WERI-Rb-1 (cell line): ENCODE data around the gene TCF15.

Experiments
- DNase-seq: peaks from one replicate; pipeline ENCODE4 v3.0.0-alpha.2; 2020
- H3K27ac ChIP-seq: fragments of 250-450 bp; sonication (Bioruptor Pico); 2 replicates; pipeline ENCODE4 v1.5.1; 2020; ENCODE audit warnings: mild to moderate bottlenecking, moderate library complexity
- H3K27me3 ChIP-seq: fragments of 250-450 bp; sonication (Bioruptor Pico); 2 replicates; pipeline ENCODE4 v1.5.1; 2021; ENCODE audit warnings: mild to moderate bottlenecking, low read depth, moderate library complexity; ENCODE audit not compliant: insufficient read depth, severe bottlenecking
- H3K36me3 ChIP-seq: fragments of 250-450 bp; sonication (Bioruptor Pico); 2 replicates; pipeline ENCODE4 v1.5.1; 2020; ENCODE audit warnings: mild to moderate bottlenecking, moderate library complexity
- H3K4me3 ChIP-seq: 2 replicates; pipeline ENCODE4 v1.5.1; 2011; ENCODE audit warnings: low read depth, mild to moderate bottlenecking, control low read depth, low read length
- H3K9me3 ChIP-seq: fragments of 250-450 bp; sonication (Bioruptor Pico); 2 replicates; pipeline ENCODE4 v1.5.1; 2021; ENCODE audit warnings: mild to moderate bottlenecking, moderate library complexity; ENCODE audit not compliant: severe bottlenecking
- CTCF ChIP-seq: IDR thresholded peaks from 2 replicates; pipeline ENCODE4 v1.5.1; 2011; ENCODE audit warnings: low read depth, mild to moderate bottlenecking, control low read depth, inconsistent platforms, low read length

Gene TCF15

DNA sequence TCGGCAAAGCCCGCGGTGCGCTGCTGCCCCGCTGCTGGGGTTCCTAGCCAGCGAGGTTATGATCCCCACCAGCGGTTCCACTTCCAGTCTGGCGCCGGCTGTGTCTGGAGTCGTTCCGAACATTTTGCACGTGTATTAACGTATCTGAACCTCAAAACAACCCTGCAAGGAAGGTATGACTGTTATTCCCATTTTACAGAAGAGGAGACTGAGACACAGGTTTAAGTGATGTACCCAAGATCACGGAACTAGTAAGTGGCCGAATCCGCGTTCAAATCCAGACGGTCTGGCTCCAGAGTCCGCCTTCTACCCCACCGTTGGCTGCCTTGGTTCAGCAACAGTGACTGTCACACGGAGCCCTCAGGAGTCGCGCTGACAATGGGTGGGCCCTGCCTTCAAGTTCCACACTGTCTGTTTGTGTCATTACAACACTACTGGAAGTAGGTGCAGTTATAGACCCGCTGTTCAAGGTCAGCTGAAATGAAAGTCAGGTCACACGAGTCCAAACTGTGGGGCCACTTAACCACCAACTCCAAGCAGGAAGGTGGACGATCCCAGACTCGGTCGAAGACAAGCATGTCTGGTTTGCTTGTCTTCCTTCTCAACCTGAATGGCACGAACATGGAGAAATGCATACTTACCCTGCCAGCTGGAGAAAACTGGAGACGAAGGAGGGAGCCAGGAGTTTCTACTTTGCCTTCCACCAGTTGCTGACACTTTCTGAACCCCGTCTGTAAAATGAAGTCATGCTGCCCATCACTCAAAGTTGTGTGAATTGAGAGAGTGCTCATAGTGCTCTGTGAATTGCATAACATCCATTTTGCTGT lies 43.7 kb upstream of the TCF15 start:
- Histone ChIP-seq H3K4me3 (peak overlapping the region; percentile 46), H3K27me3 (no peaks in the 10 kb centered on the region), H3K36me3 (peaks cover 18% of the 10 kb centered on the region), H3K9me3 (no peaks in the 10 kb centered on the region), H3K27ac (no peak overlapping the region)
- DNase-seq, result no peak
- no peak for TF ChIP-seq CTCF

GRCh38 chr20:653110-653589 lies 43.0 kb upstream of the TCF15 start, which contains the start of gene SRXN1:
SRXN1 (minus strand) TSS chr20:653200; CDS start chr20:653185, 15 bp downstream.
- Histone ChIP-seq H3K9me3 (no peaks in the 10 kb centered on the region), H3K36me3 (peaks cover 21% of the 10 kb centered on the region), H3K27ac (peak within 1 kb of the TSS; percentile 59), H3K27me3 (no peaks in the 10 kb centered on the region), H3K4me3 (peak within 1 kb of the TSS; percentile 51)
- peak; percentile 92 for DNase-seq
- TF ChIP-seq CTCF, result peak; percentile 79

DNA sequence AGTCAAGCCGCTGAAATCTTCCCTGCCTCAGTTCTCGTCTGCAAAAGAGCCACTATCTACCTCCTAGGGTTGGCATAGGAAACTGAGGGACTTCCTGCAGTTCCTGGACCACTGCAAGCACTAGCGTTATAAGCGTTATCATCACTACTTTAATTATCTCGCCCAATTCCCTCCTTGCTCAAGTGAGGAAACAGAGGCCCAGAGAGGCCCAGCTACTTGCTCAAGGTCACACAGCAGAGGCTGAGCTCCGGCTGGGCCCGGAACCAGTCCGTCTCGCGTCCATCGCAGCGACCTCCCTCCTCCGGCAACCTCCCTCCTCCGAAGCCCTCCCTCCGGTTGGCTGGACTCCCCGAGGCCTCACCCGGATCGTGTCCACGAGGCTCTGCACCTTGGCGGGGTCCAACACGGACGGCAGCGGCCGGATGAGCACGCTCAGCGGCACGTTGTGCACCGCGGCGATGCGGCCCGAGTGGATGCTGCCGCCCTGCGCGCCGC lies 42.6 kb upstream of the TCF15 start:
- TF ChIP-seq CTCF, result no peak
- H3K27ac ChIP-seq, result peak overlapping the region; percentile 35; the same call in 1 of the 2 replicates
- peak; percentile 53 for DNase-seq

GRCh38 chr20:651713-652614 lies 41.9 kb upstream of the TCF15 start:
- TF ChIP-seq CTCF, result no peak
- no peak overlapping the region for H3K27ac ChIP-seq
- H3K27me3 ChIP-seq, result no peaks in the 10 kb centered on the region
- H3K4me3 ChIP-seq, result peak overlapping the region; percentile 51
- H3K9me3 ChIP-seq, result no peaks in the 10 kb centered on the region
- DNase-seq, result no peak
- peaks cover 33% of the 10 kb centered on the region for H3K36me3 ChIP-seq

More for the DNA sequence above, 42.6 kb upstream of the TCF15 start:
- H3K4me3 ChIP-seq, result peak overlapping the region; percentile 51
- H3K36me3 ChIP-seq, result peaks cover 26% of the 10 kb centered on the region
- H3K9me3 ChIP-seq, result no peaks in the 10 kb centered on the region
- no peaks in the 10 kb centered on the region for H3K27me3 ChIP-seq

GRCh38 chr20:650954-651353 lies 40.8 kb upstream of the TCF15 start:
- H3K27ac ChIP-seq, result no peak overlapping the region
- no peaks in the 10 kb centered on the region for H3K27me3 ChIP-seq
- H3K9me3 ChIP-seq, result no peaks in the 10 kb centered on the region
- peaks cover 35% of the 10 kb centered on the region for H3K36me3 ChIP-seq
- H3K4me3 ChIP-seq, result no peak overlapping the region
- TF ChIP-seq CTCF, result no peak
- no peak for DNase-seq
